Measurements from ENCODE around the gene GAS7.

DNA sequence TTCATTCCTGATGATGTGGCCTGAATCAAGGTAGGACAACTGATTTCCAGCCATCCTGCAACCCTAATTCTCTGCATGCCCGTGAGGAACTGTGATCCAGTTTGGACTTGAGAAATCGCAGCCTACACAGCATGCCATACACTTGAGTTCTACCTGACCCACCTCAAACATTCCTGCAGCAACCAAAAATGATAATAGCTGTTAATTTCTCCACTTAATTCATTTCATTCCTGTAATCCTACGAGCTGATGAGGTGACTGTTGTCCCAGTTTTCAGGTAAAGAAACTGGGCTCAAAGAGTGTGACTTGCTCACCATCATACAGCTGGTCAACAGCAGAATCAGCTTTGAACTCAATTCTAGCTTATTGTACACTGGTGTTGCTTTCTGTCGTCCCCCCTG, 2.2 kb upstream of the GAS7 start:
- TF ChIP-seq POLR2AphosphoS5 (IDR thresholded peaks at IDR 0.05; ENCODE audit: low read length): no peak
- TF ChIP-seq, protein P1, sequence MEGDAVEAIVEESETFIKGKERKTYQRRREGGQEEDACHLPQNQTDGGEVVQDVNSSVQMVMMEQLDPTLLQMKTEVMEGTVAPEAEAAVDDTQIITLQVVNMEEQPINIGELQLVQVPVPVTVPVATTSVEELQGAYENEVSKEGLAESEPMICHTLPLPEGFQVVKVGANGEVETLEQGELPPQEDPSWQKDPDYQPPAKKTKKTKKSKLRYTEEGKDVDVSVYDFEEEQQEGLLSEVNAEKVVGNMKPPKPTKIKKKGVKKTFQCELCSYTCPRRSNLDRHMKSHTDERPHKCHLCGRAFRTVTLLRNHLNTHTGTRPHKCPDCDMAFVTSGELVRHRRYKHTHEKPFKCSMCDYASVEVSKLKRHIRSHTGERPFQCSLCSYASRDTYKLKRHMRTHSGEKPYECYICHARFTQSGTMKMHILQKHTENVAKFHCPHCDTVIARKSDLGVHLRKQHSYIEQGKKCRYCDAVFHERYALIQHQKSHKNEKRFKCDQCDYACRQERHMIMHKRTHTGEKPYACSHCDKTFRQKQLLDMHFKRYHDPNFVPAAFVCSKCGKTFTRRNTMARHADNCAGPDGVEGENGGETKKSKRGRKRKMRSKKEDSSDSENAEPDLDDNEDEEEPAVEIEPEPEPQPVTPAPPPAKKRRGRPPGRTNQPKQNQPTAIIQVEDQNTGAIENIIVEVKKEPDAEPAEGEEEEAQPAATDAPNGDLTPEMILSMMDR (IDR thresholded peaks at IDR 0.05 in 2 of 3, conservative IDR thresholded peaks at IDR 0.05 in 1 of 3; ENCODE audit: control insufficient read depth in 2 of 3, extremely low read depth in 1 of 3, insufficient read depth in 1 of 3, low read depth in 3 of 3, low read length in 3 of 3): no peak
- TF ChIP-seq POLR2A (IDR thresholded peaks at IDR 0.05; ENCODE audit: low read depth, low read length): no peak
- TF ChIP-seq SMC3 (IDR thresholded peaks at IDR 0.05; ENCODE audit: borderline replicate concordance, low read length): no peak
- TF ChIP-seq, protein P2, sequence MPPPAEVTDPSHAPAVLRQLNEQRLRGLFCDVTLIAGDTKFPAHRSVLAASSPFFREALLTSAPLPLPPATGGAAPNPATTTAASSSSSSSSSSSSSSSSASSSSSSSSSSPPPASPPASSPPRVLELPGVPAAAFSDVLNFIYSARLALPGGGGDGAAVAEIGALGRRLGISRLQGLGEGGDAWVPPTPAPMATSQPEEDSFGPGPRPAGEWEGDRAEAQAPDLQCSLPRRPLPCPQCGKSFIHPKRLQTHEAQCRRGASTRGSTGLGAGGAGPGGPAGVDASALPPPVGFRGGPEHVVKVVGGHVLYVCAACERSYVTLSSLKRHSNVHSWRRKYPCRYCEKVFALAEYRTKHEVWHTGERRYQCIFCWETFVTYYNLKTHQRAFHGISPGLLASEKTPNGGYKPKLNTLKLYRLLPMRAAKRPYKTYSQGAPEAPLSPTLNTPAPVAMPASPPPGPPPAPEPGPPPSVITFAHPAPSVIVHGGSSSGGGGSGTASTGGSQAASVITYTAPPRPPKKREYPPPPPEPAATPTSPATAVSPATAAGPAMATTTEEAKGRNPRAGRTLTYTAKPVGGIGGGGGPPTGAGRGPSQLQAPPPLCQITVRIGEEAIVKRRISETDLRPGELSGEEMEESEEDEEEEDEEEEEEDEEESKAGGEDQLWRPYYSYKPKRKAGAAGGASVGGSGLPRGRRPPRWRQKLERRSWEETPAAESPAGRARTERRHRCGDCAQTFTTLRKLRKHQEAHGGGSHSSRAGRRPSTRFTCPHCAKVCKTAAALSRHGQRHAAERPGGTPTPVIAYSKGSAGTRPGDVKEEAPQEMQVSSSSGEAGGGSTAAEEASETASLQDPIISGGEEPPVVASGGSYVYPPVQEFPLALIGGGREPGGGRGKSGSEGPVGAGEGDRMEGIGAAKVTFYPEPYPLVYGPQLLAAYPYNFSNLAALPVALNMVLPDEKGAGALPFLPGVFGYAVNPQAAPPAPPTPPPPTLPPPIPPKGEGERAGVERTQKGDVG (CRISPR knock-in tag; IDR thresholded peaks at IDR 0.05): no peak
- no peak for TF ChIP-seq EZH2 (IDR thresholded peaks at IDR 0.05; ENCODE audit: borderline replicate concordance, control insufficient read depth, low read depth, low read length)
- TF ChIP-seq SRF (IDR thresholded peaks at IDR 0.05; ENCODE audit: low read depth in 2 of 2, low read length in 2 of 2): no peak
- TF ChIP-seq BRCA1 (IDR thresholded peaks at IDR 0.05; ENCODE audit: low read depth, low read length): no peak
- TF ChIP-seq SP1 (IDR thresholded peaks at IDR 0.05; ENCODE audit: low read depth, low read length): no peak
- no peak for TF ChIP-seq BACH1 (IDR thresholded peaks at IDR 0.05; ENCODE audit: borderline replicate concordance)
- TF ChIP-seq YY1 (IDR thresholded peaks at IDR 0.05; ENCODE audit: low read depth, low read length): no peak
